Suprapubic skin (tissue), 4 donors: ENCODE data around the gene CTDNEP1. TPM values are rescaled to one million over a fixed set of nuclear protein-coding genes. Genes with fewer than 3 reads are reported as not detected.
A peak's percentile ranks its signal among the peaks of the same experiment; 100 is the strongest.

ENCODE experiments used
- DNase-seq, 2 donors: peaks; one replicate each; pipeline ENCODE4 v3.0.0-alpha.2; 2019; ENCODE audit warnings: low spot score in 2 of 2
- H3K27ac ChIP-seq: fragments of 200-600 bp; sonication (generic); one replicate; pipeline ENCODE4 v1.5.1; 2019
- H3K27me3 ChIP-seq: fragments of 200-600 bp; sonication (generic); one replicate; pipeline ENCODE4 v1.5.1; 2019
- H3K36me3 ChIP-seq: fragments of 200-600 bp; sonication (generic); one replicate; pipeline ENCODE4 v1.5.1; 2019
- H3K4me1 ChIP-seq: fragments of 200-600 bp; sonication (generic); one replicate; pipeline ENCODE4 v1.5.1; 2019
- H3K4me3 ChIP-seq: fragments of 200-600 bp; sonication (generic); one replicate; pipeline ENCODE4 v1.5.1; 2019; ENCODE audit warnings: mild to moderate bottlenecking
- H3K9me3 ChIP-seq: fragments of 200-600 bp; sonication (generic); one replicate; pipeline ENCODE4 v1.5.1; 2019
- CTCF ChIP-seq, 2 donors: fragments of 200-600 bp in 1 of 2; fragments of 450-650 bp in 1 of 2; sonication (generic) in 1 of 2; IDR thresholded peaks; one replicate each; pipeline ENCODE4 v1.5.1; 2016 to 2019; ENCODE audit warnings: antibody characterized with exemption in 2 of 2, mild to moderate bottlenecking in 1 of 2, moderate library complexity in 1 of 2
- EP300 ChIP-seq: sonication (generic); formaldehyde crosslinking; IDR thresholded peaks from one replicate; pipeline ENCODE4 v1.6.1; 2017; ENCODE audit warnings: antibody characterized with exemption
- POLR2A ChIP-seq, 2 donors: fragments of 450-650 bp; IDR thresholded peaks; one replicate each; pipeline ENCODE4 v1.6.1; 2017; ENCODE audit warnings: antibody characterized with exemption in 2 of 2, mild to moderate bottlenecking in 2 of 2, moderate library complexity in 2 of 2
- POLR2AphosphoS5 ChIP-seq, 3 donors: sonication (generic); formaldehyde crosslinking; IDR thresholded peaks; one replicate each; pipeline ENCODE4 v1.6.1; 2017; ENCODE audit warnings: antibody characterized with exemption in 3 of 3
- WGBS: methylation state at CpG from one replicate; pipeline ENCODE4 v1.1.5; 2018; 5-methylcytosine and 5-hydroxymethylcytosine counted together
- total RNA-seq, 4 donors: library from RNA; depleted of rRNA; stranded (reverse); fragments of >200 nt; gene quantifications; one replicate each; pipeline ENCODE4 v1.1.0, GENCODE V29; 2016

The CTDNEP1 gene
- total RNA-seq, 4 donors from 2014 or later: 54.7 to 80.6 (median 72.1) TPM

- Histone ChIP-seq H3K9me3 (no peaks in the 10 kb centered on the region), H3K36me3 (no peaks in the 10 kb centered on the region), H3K27ac (peak overlapping the region; percentile 73), H3K27me3 (peaks cover 6% of the 10 kb centered on the region), H3K4me1 (peaks cover 34% of the 10 kb centered on the region), H3K4me3 (peak overlapping the region; percentile 53)
- WGBS: 46% methylated on average over 6 of the region's 6 CpGs
- DNase-seq: no peak
- TF ChIP-seq EP300 (no peak), POLR2A (IDR thresholded peaks at IDR 0.05) (no peak), CTCF (IDR thresholded peaks at IDR 0.05) (no peak), POLR2AphosphoS5 (IDR thresholded peaks at IDR 0.05) (no peak)
Observed at GRCh38 chr17:7282752-7283321, 31.3 kb upstream of the CTDNEP1 start.

GRCh38 chr17:7281953-7282751 lies 30.6 kb upstream of the CTDNEP1 start:
- TF ChIP-seq POLR2A (IDR thresholded peaks at IDR 0.05) (no peak), POLR2AphosphoS5 (IDR thresholded peaks at IDR 0.05) (no peak), CTCF (IDR thresholded peaks at IDR 0.05) (no peak), EP300 (no peak)
- peaks cover 34% of the 10 kb centered on the region for H3K4me1 ChIP-seq
- 9% methylated on average over 8 of the region's 43 CpGs for WGBS
- no peak for DNase-seq
- H3K4me3 ChIP-seq: peak overlapping the region; percentile 53
- peak overlapping the region; percentile 73 for H3K27ac ChIP-seq
- H3K36me3 ChIP-seq: no peaks in the 10 kb centered on the region
- peaks cover 3% of the 10 kb centered on the region for H3K27me3 ChIP-seq
- H3K9me3 ChIP-seq: no peaks in the 10 kb centered on the region

- WGBS: 0% methylated on average over 32 of the region's 71 CpGs
- H3K27ac ChIP-seq: peak within 1 kb of the TSS; percentile 73
- TF ChIP-seq POLR2AphosphoS5 (IDR thresholded peaks at IDR 0.05) (no peak), POLR2A (IDR thresholded peaks at IDR 0.05) (no peak), CTCF (IDR thresholded peaks at IDR 0.05) (no peak)
- H3K9me3 ChIP-seq: no peaks in the 10 kb centered on the region
- peaks cover 34% of the 10 kb centered on the region for H3K4me1 ChIP-seq
- peak within 1 kb of the TSS; percentile 53 for H3K4me3 ChIP-seq
- H3K36me3 ChIP-seq: no peaks in the 10 kb centered on the region
- H3K27me3 ChIP-seq: peaks cover 3% of the 10 kb centered on the region
- DNase-seq: peak; percentile 95
Observed at GRCh38 chr17:7281074-7281952, 29.8 kb upstream of the CTDNEP1 start, which contains the start of gene SLC2A4. Gene SLC2A4 (plus strand): TSS chr17:7281718. CDS start chr17:7281935, 217 bp downstream.

- 3% methylated on average over 10 of the region's 29 CpGs for WGBS
- no peaks in the 10 kb centered on the region for H3K9me3 ChIP-seq
- no peak for TF ChIP-seq POLR2A (IDR thresholded peaks at IDR 0.05)
- TF ChIP-seq CTCF (IDR thresholded peaks at IDR 0.05): peak; percentile 85 to 95
- H3K27me3 ChIP-seq: peaks cover 3% of the 10 kb centered on the region
- H3K36me3 ChIP-seq: no peaks in the 10 kb centered on the region
- peak; percentile 87 to 93 for DNase-seq
- peak overlapping the region; percentile 73 for H3K27ac ChIP-seq
- peak overlapping the region; percentile 53 for H3K4me3 ChIP-seq
- H3K4me1 ChIP-seq: peaks cover 34% of the 10 kb centered on the region
Observed at GRCh38 chr17:7280519-7281073, 29.1 kb upstream of the CTDNEP1 start.
